Measurements from ENCODE around the gene HOXD3. TPM values are rescaled to one million over a fixed set of nuclear protein-coding genes. Genes with fewer than 3 reads are reported as not detected.
A peak's percentile ranks its signal among the peaks of the same experiment; 100 is the strongest.

The HOXD3 gene
- total RNA-seq, 1 experiment from 2014 or later, result not detected

DNA sequence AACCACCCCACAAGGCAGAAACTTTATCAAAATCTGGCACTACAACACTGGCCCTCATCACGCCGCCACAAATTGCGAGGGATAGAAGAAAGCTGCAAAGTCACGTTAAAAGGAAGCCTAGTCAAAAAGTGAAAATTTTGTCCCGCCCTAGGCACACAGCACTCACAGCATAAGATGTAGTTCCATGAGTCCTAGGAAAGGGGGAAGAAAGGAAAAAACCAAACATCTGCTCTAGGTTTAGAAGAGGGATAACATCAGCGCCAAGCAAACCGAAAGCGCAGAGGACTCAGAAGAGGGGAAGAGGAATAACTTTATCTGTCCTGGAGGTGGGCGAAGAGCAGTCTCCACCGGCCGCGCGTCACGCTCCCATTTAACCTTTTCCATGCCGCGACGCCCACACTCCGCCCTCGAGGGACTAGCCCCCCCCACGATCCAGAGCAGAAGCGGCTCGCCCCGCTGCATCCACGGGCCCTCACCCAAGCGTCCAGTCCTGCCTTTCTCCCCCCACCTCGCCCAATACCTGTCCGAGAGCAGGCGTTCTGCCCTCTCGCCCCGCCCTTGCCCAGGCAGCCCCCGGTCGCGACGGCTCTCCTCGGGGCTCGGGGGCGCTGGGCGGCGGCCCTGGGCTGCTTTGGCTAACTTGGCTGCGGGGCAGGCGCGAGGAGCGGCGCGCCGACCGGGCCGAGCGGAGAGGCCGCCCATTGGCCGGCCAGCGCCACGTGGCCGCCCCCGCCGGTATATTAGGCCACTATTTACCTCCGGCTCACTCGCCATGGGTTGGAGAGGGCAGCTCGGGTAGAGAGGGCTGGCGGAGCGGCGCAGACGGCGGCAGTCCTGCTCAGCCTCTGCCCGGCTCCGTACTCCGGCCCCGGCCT, 31.0 kb downstream of the HOXD3 start, which contains the start of gene HOXD1:
HOXD1 (plus strand) TSS at position 770 of the 875 bp plus-strand sequence. CDS start 134 bp downstream, outside the sequence.
- no peak within 1 kb of the TSS for H3K18ac ChIP-seq (ENCODE audit: insufficient read length, low read depth, low read length)
- peaks cover 2% of the 10 kb centered on the region for H3K23me2 ChIP-seq (ENCODE audit: insufficient read length, low read depth, low read length, poor library complexity, severe bottlenecking)
- no peak within 1 kb of the TSS for H2BK12ac ChIP-seq (ENCODE audit: insufficient read length, low read depth, low read length)
- no peak within 1 kb of the TSS for H2AK5ac ChIP-seq (ENCODE audit: insufficient read length, low read length)
- H3K27me3 ChIP-seq (ENCODE audit: insufficient read depth, low read length), result peaks cover 78% of the 10 kb centered on the region
- TF ChIP-seq, protein P1, sequence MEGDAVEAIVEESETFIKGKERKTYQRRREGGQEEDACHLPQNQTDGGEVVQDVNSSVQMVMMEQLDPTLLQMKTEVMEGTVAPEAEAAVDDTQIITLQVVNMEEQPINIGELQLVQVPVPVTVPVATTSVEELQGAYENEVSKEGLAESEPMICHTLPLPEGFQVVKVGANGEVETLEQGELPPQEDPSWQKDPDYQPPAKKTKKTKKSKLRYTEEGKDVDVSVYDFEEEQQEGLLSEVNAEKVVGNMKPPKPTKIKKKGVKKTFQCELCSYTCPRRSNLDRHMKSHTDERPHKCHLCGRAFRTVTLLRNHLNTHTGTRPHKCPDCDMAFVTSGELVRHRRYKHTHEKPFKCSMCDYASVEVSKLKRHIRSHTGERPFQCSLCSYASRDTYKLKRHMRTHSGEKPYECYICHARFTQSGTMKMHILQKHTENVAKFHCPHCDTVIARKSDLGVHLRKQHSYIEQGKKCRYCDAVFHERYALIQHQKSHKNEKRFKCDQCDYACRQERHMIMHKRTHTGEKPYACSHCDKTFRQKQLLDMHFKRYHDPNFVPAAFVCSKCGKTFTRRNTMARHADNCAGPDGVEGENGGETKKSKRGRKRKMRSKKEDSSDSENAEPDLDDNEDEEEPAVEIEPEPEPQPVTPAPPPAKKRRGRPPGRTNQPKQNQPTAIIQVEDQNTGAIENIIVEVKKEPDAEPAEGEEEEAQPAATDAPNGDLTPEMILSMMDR (conservative IDR thresholded peaks at IDR 0.05), result no peak
- no peak within 1 kb of the TSS for H2BK15ac ChIP-seq (ENCODE audit: low read depth, low read length)
- no peak within 1 kb of the TSS for H3K56ac ChIP-seq (ENCODE audit: insufficient read length, low read depth, low read length)
- H3K4me1 Mint-ChIP-seq, result peaks cover 20 to 37% of the 10 kb centered on the region in 2 experiments
- no peak within 1 kb of the TSS for H2BK20ac ChIP-seq (ENCODE audit: low read depth, low read length, poor library complexity, severe bottlenecking)
- H4K5ac ChIP-seq (ENCODE audit: insufficient read length, low read depth, low read length), result no peak within 1 kb of the TSS
- H3K4me2 ChIP-seq (ENCODE audit: insufficient read depth, insufficient read length, low read length), result peak within 1 kb of the TSS; percentile 59
- no CpG with 5 or more reads among the region's 68 CpGs for WGBS (ENCODE audit: extremely low coverage, insufficient read length, low lambda C conversion rate)
- H3K27ac Mint-ChIP-seq, result no peak within 1 kb of the TSS
- no peak within 1 kb of the TSS for H3K14ac ChIP-seq (ENCODE audit: insufficient read depth, low read length)
- no peak within 1 kb of the TSS for H2AFZ ChIP-seq (ENCODE audit: low read length)
- H3T11ph ChIP-seq (ENCODE audit: low read length), result no peak within 1 kb of the TSS
- H4K20me1 ChIP-seq (ENCODE audit: control insufficient read depth, insufficient read depth, insufficient read length), result no peaks in the 10 kb centered on the region
- H3K27me3 Mint-ChIP-seq (ENCODE audit: low read depth), result peaks cover 98% of the 10 kb centered on the region
- H3K79me1 ChIP-seq (ENCODE audit: insufficient read depth, low read depth, low read length, poor library complexity, severe bottlenecking), result no peaks in the 10 kb centered on the region
- peak; percentile 81 for DNase-seq
- H4K91ac ChIP-seq (ENCODE audit: insufficient read length, low read depth, low read length), result no peak within 1 kb of the TSS
- H3K9me3 ChIP-seq (ENCODE audit: control insufficient read depth, low read depth, low read length), result no peaks in the 10 kb centered on the region
- H3K79me2 ChIP-seq (ENCODE audit: insufficient read depth, low read length), result no peaks in the 10 kb centered on the region
- no peak within 1 kb of the TSS for H2BK5ac ChIP-seq (ENCODE audit: insufficient read length, low read length)
- no peak within 1 kb of the TSS for H3K9ac ChIP-seq (ENCODE audit: extremely low read depth, insufficient read length, low read length)
- H3K27ac ChIP-seq (ENCODE audit: insufficient read length, low read depth, low read length), result no peak within 1 kb of the TSS
- H3K9me3 Mint-ChIP-seq, result peaks cover 0 to 3% of the 10 kb centered on the region in 2 experiments; a peak in 1 of 5 replicates
- H3K23ac ChIP-seq (ENCODE audit: insufficient read length, low read depth, low read length), result no peak within 1 kb of the TSS
- no peak within 1 kb of the TSS for H4K8ac ChIP-seq (replicated peaks; ENCODE audit: insufficient read length, low read depth, low read length)
- no peaks in the 10 kb centered on the region for H3K36me3 Mint-ChIP-seq (ENCODE audit: insufficient read depth in 1 of 3, low read depth in 3 of 3)
- peak within 1 kb of the TSS; percentile 54 to 83 for H3K4me3 Mint-ChIP-seq
- H3K4ac ChIP-seq (ENCODE audit: low read depth, low read length), result no peak within 1 kb of the TSS
- no peak within 1 kb of the TSS for H2BK120ac ChIP-seq (ENCODE audit: low read depth, low read length, poor library complexity, severe bottlenecking)
- peaks cover 3% of the 10 kb centered on the region for H3K4me1 ChIP-seq (ENCODE audit: insufficient read depth, low read length)

Data from H9 (cell line).